ACC112 (cell line): ENCODE results near the gene ADGRG3.
"Not testable (repeated sequence)": the region's sequence is repeated elsewhere in the genome, so short reads cannot be mapped to it uniquely, and the experiment has no call there.

ENCODE experiments used
- H2AFZ ChIP-seq: fragments of 200-600 bp; sonication (generic); one replicate; pipeline ENCODE4 v1.6.0; 2017; ENCODE audit warnings: antibody characterized with exemption, low read length; ENCODE audit not compliant: unreplicated experiment
- H3K27ac ChIP-seq: fragments of 200-600 bp; sonication (generic); 2 replicates; pipeline ENCODE4 v1.5.1; 2014; ENCODE audit warnings: low read depth, mild to moderate bottlenecking, antibody characterized with exemption, low read length, moderate library complexity
- H3K27me3 ChIP-seq: fragments of 200-600 bp; sonication (generic); 2 replicates; pipeline ENCODE4 v1.6.1; 2014; ENCODE audit warnings: mild to moderate bottlenecking, antibody characterized with exemption, low read length, moderate library complexity, mixed read lengths; ENCODE audit not compliant: insufficient read depth
- H3K36me3 ChIP-seq: fragments of 200-600 bp; sonication (generic); 2 replicates; pipeline ENCODE4 v1.6.1; 2016; ENCODE audit warnings: mild to moderate bottlenecking, antibody characterized with exemption, low read length, moderate library complexity, mixed read lengths; ENCODE audit not compliant: insufficient read depth
- H3K4me1 ChIP-seq: fragments of 200-600 bp; sonication (generic); one replicate; pipeline ENCODE4 v1.6.1; 2016; ENCODE audit warnings: low read length, mixed read lengths; ENCODE audit not compliant: insufficient read depth, unreplicated experiment, control insufficient read depth
- H3K4me3 ChIP-seq: fragments of 200-600 bp; sonication (generic); 2 replicates; pipeline ENCODE4 v1.5.1; 2014; ENCODE audit warnings: mild to moderate bottlenecking, low read depth, low read length
- H3K79me2 ChIP-seq: fragments of 200-600 bp; sonication (generic); one replicate; pipeline ENCODE4 v1.6.0; 2016; ENCODE audit warnings: low read length; ENCODE audit not compliant: control insufficient read depth, unreplicated experiment, insufficient read depth

ADGRG3 gene

DNA sequence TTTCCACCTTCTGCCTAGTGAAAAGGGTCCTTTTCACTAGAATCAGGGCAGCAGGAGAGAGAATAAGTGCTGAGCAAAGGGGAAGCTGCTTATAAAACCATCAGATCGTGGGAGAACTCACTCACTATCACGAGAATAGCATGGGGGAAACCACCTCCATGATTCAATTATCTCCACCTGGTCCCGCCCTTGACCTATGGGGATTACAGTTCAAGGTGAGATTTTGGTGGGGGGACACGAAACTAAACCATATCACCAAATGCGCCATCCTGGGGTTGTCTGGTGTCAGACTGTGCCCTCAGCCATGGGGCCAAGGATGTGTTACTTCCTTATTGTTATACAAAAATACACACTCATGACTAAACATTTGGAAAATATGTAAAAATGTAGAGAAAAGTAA lies 57.0 kb downstream of the ADGRG3 start:
- Histone ChIP-seq H3K27ac (no peak overlapping the region), H2AFZ (no peak overlapping the region), H3K4me1 (peaks cover 4% of the 10 kb centered on the region), H3K79me2 (no peaks in the 10 kb centered on the region), H3K36me3 (no peaks in the 10 kb centered on the region), H3K4me3 (no peak overlapping the region), H3K27me3 (no peaks in the 10 kb centered on the region)

GRCh38 chr16:57725554-57725953 lies 57.4 kb downstream of the ADGRG3 start:
- no peaks in the 10 kb centered on the region for H3K27me3 ChIP-seq
- H3K4me1 ChIP-seq = peaks cover 4% of the 10 kb centered on the region
- no peak overlapping the region for H3K27ac ChIP-seq
- no peak overlapping the region for H2AFZ ChIP-seq
- no peaks in the 10 kb centered on the region for H3K36me3 ChIP-seq
- H3K4me3 ChIP-seq = no peak overlapping the region
- H3K79me2 ChIP-seq = no peaks in the 10 kb centered on the region

GRCh38 chr16:57725976-57726375 lies 57.9 kb downstream of the ADGRG3 start:
- H3K4me3 ChIP-seq = no peak overlapping the region
- no peak overlapping the region for H2AFZ ChIP-seq
- H3K27ac ChIP-seq = no peak overlapping the region
- peaks cover 4% of the 10 kb centered on the region for H3K4me1 ChIP-seq
- H3K36me3 ChIP-seq = no peaks in the 10 kb centered on the region
- H3K79me2 ChIP-seq = no peaks in the 10 kb centered on the region
- no peaks in the 10 kb centered on the region for H3K27me3 ChIP-seq

DNA sequence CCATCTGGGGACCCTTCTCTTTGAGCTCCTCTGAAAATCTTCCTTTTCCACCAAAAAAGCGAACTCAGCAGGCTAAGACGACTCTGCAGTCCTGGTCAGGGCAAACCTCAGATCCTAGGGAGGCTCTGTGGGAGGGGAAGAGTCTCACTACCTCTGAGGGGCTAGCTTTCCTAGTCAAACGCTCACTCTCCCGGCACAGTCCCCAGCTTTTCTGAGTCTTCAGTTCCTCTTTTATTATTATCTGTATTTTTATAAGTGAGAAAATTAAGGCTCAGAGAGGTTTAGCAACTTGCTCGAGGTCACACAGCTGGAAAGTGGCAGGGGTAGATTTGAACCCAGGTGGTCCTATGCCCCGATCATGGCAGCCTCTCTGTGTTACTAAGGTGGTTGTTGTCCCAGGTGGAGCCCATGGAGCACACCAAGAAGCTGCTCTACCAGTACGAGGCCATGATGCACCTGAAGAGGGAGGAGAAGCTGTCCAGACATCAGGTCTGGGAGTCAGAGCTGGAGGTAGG lies 58.4 kb downstream of the ADGRG3 start:
- peaks cover 4% of the 10 kb centered on the region for H3K4me1 ChIP-seq
- H3K27ac ChIP-seq = no peak overlapping the region
- H3K4me3 ChIP-seq = no peak overlapping the region
- no peak overlapping the region for H2AFZ ChIP-seq
- H3K36me3 ChIP-seq = no peaks in the 10 kb centered on the region
- H3K27me3 ChIP-seq = no peaks in the 10 kb centered on the region
- no peaks in the 10 kb centered on the region for H3K79me2 ChIP-seq

- Histone ChIP-seq H3K79me2 (no peaks in the 10 kb centered on the region), H3K36me3 (no peaks in the 10 kb centered on the region), H3K4me3 (no peak overlapping the region), H3K27me3 (no peaks in the 10 kb centered on the region), H3K4me1 (peaks cover 9% of the 10 kb centered on the region), H2AFZ (no peak overlapping the region), H3K27ac (no peak overlapping the region)
Measured at GRCh38 chr16:57727610-57728009, 59.5 kb downstream of the ADGRG3 start.

GRCh38 chr16:57728336-57729181 lies 60.5 kb downstream of the ADGRG3 start:
- Histone ChIP-seq H3K27ac (no peak overlapping the region), H3K27me3 (no peaks in the 10 kb centered on the region), H3K4me3 (no peak overlapping the region), H3K4me1 (peaks cover 9% of the 10 kb centered on the region), H3K79me2 (no peaks in the 10 kb centered on the region), H2AFZ (no peak overlapping the region), H3K36me3 (peaks cover 8% of the 10 kb centered on the region)

- Histone ChIP-seq H3K4me3 (no peak overlapping the region), H3K4me1 (peaks cover 9% of the 10 kb centered on the region), H3K79me2 (no peaks in the 10 kb centered on the region), H3K27ac (no peak overlapping the region), H3K36me3 (peaks cover 8% of the 10 kb centered on the region), H2AFZ (no peak overlapping the region), H3K27me3 (no peaks in the 10 kb centered on the region)
Measured at GRCh38 chr16:57729182-57729484, 61.0 kb downstream of the ADGRG3 start.

- not testable (repeated sequence) for H3K27ac ChIP-seq, H3K27me3 ChIP-seq, H3K79me2 ChIP-seq, H3K4me3 ChIP-seq, H3K4me1 ChIP-seq, H2AFZ ChIP-seq, H3K36me3 ChIP-seq
Measured at GRCh38 chr16:57729852-57730251, 61.7 kb downstream of the ADGRG3 start.

DNA sequence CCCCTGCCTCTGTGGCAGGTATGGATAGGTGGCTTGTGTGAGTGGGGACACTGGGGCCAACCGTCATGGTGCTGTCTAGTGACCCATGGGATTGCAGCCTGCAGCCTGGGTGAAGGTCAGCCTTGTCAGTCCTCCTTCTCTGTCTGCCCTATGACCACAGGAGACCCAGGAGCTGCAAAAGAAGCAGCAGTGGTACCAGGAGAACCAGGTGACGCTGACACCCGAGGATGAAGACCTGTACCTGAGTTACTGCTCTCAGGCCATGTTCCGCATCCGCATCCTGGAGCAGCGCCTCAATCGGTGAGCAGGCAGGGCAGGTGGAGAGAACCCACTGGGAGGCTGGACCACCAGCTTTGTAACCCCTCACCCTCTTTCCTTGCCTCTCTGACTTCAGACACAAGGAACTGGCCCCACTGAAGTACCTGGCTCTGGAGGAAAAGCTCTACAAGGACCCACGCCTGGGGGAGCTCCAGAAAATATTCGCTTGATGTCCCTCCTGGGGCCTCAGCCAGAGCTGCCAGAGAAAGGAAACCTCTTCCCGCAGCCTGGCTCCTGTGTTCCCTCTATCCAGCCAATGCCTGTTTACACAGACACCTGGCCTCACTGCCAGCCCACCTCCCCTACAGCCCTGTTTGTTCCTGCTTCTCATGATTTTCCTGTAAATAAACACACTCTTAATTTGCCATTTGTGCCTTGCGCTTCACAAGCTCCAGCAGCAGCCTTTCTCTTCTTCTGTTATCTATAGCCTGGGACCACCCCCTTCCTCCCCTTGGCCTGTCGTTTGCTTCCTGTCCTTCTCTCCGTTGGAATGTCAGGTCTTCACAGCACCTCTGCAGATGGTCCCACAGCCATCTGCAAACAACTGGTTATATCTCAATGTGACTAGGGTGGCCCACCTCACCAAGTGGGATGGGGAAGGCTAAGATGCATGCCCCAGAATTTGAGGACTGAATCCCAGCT lies 62.9 kb downstream of the ADGRG3 start:
- Histone ChIP-seq H3K4me1 (peaks cover 4% of the 10 kb centered on the region), H2AFZ (no peak overlapping the region), H3K79me2 (no peaks in the 10 kb centered on the region), H3K36me3 (peaks cover 8% of the 10 kb centered on the region), H3K4me3 (no peak overlapping the region), H3K27ac (no peak overlapping the region), H3K27me3 (no peaks in the 10 kb centered on the region)

- Histone ChIP-seq H3K4me3 (no peak overlapping the region), H3K79me2 (no peaks in the 10 kb centered on the region), H3K4me1 (peaks cover 9% of the 10 kb centered on the region), H3K27me3 (no peaks in the 10 kb centered on the region), H3K36me3 (peaks cover 8% of the 10 kb centered on the region), H3K27ac (peak overlapping the region; percentile 72), H2AFZ (no peak overlapping the region)
Measured at GRCh38 chr16:57732037-57732436, 63.9 kb downstream of the ADGRG3 start.
